Activated naive CD4-positive, alpha-beta T cell treated with anti-CD3 and anti-CD28 coated beads, Interleukin-2, amount 50 U/mL, for 72 hours (primary cell): ENCODE data around the gene CGREF1. TPM values are rescaled to one million over a fixed set of nuclear protein-coding genes. Genes with fewer than 3 reads are reported as not detected.
A peak's percentile ranks its signal among the peaks of the same experiment; 100 is the strongest.

Experiments
- ATAC-seq, 2 donors: fragments of 150-1000 bp; cut with Tn5 transposase; 2 replicates each; pipeline ENCODE4 v1.10.0; 2021; ENCODE audit warnings: mild to moderate bottlenecking in 2 of 2, moderate library complexity in 2 of 2
- DNase-seq, 2 donors: peaks; one replicate each; pipeline ENCODE4 v3.0.0; 2021 to 2022; ENCODE audit warnings: low spot score in 2 of 2
- H3K27ac Mint-ChIP-seq, 2 donors: one replicate each; pipeline ENCODE4 v1.8.0; 2022; ENCODE audit warnings: mild to moderate bottlenecking in 2 of 2, mixed read lengths in 2 of 2
- H3K36me3 Mint-ChIP-seq, 2 donors: one replicate each; pipeline ENCODE4 v1.8.0; 2022; ENCODE audit warnings: mixed read lengths in 2 of 2
- H3K9me3 Mint-ChIP-seq, 2 donors: one replicate each; pipeline ENCODE4 v1.8.0; 2022; ENCODE audit warnings: mixed read lengths in 2 of 2
- total RNA-seq, 2 donors: library from RNA; stranded (reverse); gene quantifications; one replicate each; pipeline ENCODE4 v1.2.3, GENCODE V29; 2022

The CGREF1 gene
- total RNA-seq, 2 donors from 2014 or later: 0.50 to 15.8 TPM

DNA sequence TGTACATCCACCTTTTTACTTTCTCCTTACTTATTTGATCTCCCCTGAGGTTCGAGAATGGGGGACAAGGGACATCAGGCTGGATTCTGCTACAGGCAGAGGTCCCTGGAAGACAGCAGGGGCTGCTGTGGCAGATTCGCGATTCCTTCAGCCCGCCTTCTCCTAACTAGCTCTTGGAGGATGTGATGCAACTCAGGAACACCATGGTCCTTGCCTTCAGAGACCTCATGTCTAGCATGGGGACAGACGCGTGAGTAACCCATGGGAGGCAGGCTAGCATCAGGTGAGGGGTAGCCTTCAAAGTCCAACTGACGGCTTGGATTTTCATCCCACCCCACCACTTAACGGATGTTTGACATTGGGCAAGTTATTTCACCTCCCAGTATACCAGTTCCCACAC lies 29.0 kb upstream of the CGREF1 start:
- no peaks in the 10 kb centered on the region for H3K9me3 Mint-ChIP-seq
- no peak for ATAC-seq
- DNase-seq: no peak
- H3K36me3 Mint-ChIP-seq: no peaks in the 10 kb centered on the region
- H3K27ac Mint-ChIP-seq: no peak overlapping the region

DNA sequence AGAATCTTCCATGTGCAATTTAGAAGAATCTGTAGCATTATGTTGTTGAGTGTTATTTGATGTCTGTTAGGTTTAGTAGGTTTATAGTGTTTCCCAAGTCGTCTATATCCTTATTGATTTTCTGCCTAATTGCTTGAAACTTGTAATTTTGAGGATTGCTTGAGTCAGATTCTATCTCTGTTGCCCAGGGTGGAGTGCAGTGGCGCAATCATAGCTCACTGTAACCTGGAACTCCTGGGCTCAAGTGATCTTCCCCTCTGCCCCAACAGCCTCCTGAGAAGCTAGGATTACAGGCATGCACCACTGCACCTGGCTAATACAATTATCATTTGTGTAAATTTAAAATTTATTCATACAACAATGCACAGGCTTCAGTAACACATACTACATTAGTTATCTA lies 26.8 kb upstream of the CGREF1 start:
- H3K36me3 Mint-ChIP-seq: no peaks in the 10 kb centered on the region
- H3K27ac Mint-ChIP-seq: no peak overlapping the region
- no peak for ATAC-seq
- H3K9me3 Mint-ChIP-seq: no peaks in the 10 kb centered on the region
- no peak for DNase-seq

DNA sequence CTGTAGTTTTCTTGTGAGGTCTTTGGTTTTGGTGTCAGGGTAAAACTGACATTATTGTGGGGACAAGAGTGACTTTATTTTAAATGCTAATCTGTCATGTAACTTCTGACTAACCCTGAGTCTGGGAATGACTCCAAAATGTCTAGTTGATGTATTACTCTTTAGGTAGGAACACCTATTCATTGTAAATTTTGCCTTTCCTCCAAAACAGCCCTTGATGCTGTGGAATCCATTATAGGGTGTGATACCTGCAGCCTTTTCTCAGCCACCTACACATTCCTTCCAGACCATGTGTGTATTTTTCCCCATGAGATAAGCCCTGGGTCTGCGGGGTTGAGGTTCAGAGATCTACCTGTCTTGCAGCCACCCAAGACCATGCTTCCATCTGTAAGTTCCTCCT lies 24.4 kb upstream of the CGREF1 start:
- Mint-ChIP-seq H3K36me3 (no peaks in the 10 kb centered on the region), H3K27ac (no peak overlapping the region), H3K9me3 (no peaks in the 10 kb centered on the region)
- DNase-seq (no peak), ATAC-seq (peak in 1 of 2 donors; percentile 35)

DNA sequence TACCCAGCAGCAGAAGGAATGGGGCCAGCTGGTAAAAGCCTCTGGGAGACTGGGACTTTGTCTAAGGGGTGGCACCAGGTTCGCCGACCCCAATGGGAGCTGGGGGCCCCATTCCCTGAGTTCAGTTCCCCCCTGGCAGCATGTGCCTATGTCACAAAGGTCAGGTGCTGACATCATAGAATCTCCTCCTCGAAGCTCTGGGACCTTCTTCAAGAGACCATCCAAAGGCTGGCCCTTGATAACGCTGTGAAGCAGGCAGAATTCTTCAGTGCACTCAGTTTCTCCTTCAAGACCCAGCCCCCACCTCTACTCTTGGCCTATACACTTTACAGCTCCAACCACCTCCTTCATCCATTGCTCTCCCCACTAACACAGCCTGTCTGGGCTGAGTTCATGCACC lies 20.4 kb upstream of the CGREF1 start, which contains the start of gene PRR30:
Gene PRR30, minus strand, starts transcription at position 101 of the 400 bp plus-strand sequence. CDS start 1,081 bp downstream, outside the sequence.
- no peaks in the 10 kb centered on the region for H3K9me3 Mint-ChIP-seq
- no peak for ATAC-seq
- no peak for DNase-seq
- H3K36me3 Mint-ChIP-seq: peaks cover 4% of the 10 kb centered on the region in 2 donors
- H3K27ac Mint-ChIP-seq: no peak within 1 kb of the TSS

DNA sequence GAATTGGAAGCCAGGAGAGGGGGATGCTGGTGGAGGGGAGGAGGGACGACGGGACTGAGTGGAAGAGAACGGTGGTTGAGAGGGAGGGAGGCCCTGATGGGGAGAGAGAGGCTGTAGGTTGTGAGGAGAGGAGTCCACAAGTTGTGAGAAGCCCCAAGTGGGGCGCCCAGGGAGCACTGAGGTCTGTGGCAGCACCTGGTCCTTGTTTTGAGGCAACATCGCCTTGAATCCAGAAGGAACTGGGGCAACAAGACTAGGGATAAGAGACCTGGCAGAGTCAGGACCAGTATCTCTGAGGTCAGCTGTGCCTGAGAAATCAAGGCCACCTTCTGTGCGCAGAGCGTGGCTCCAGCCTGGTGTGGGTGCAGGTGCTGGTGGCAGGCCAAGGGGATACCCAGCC lies 19.2 kb upstream of the CGREF1 start:
- Mint-ChIP-seq H3K9me3 (no peaks in the 10 kb centered on the region), H3K27ac (peak overlapping the region in 1 of 2 donors; percentile 22), H3K36me3 (peaks cover 13 to 14% of the 10 kb centered on the region in 2 donors)
- ATAC-seq (no peak), DNase-seq (no peak)

DNA sequence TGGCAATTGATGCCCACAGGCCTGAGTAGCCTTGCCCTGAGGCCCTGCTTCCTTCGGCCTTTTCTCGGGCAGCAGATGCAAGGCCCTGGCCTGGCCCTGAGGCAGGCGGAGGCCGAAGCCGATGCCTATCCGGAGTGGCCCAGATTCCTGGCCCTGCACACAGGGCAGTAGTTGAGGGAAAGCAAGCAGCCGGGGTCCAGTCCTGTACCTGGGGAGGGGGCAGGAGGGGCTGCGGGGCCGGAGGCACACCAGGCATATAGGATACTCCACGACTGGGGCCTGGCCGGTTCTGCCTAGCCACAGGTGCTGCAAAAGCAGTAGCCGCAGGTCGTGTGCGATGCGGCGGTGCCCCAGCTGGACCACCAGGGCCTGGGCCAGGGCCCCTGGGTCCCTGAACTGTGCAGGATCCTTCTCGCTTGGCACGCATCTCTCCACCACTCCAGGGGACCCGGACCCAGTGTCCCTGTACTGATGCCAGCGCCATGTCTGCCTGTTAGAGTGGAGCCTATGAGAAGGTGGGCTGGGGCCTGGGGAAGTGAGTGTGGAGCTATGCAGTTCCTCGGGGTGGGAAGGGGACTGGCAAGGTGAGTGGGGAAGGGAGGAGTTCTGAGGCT lies 18.5 kb upstream of the CGREF1 start:
- DNase-seq (no peak), ATAC-seq (no peak)
- H3K9me3 Mint-ChIP-seq: no peaks in the 10 kb centered on the region
- peaks cover 14 to 16% of the 10 kb centered on the region in 2 donors for H3K36me3 Mint-ChIP-seq
- H3K27ac Mint-ChIP-seq: no peak overlapping the region

DNA sequence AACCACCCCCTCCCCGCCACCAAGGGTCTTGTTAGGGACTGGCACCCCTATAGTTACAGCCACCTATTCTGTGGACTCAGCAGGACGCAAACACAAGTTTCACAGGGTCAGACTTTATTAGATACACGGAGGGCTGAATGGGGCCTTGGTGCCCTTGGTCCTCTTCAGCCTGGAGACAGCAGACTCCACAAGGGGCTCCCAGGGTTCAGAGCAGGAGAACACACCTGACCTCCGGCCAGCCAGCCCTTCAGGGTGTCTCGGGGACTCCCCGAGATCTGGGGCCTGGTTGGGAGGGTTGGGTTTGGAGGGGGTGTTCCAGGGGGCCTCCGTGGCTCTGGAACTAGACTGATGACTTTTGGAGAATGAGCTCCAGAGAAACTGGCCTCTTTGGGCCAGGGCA lies 17.8 kb upstream of the CGREF1 start:
- peaks cover 14 to 16% of the 10 kb centered on the region in 2 donors for H3K36me3 Mint-ChIP-seq
- ATAC-seq (no peak), DNase-seq (no peak)
- no peaks in the 10 kb centered on the region for H3K9me3 Mint-ChIP-seq
- no peak overlapping the region for H3K27ac Mint-ChIP-seq

DNA sequence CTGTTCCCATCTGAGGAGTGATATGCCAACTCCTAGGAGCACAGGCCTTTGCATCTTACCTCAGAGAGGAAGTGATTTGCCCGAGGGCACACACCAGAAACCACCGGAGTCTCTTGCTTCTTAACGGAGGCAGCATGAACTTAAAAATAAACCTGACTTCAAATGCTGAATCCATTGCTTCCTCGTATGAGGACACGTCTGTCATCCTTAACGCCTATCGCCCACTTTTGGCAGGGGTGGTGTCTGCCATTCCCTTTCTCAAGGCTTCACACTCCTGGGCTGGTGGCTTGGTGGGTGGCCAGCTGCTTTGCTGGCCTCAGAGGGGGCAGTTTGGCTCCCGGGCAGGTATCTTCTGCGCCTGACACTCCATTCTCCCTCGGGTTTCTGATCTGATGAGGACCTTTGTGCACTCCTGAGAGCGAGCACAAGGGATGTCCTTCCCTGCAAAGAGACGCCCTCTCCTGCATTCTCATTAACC lies 16.6 kb upstream of the CGREF1 start:
- ATAC-seq: no peak
- no peak for DNase-seq
- Mint-ChIP-seq H3K36me3 (peaks cover 14 to 16% of the 10 kb centered on the region in 2 donors), H3K9me3 (no peaks in the 10 kb centered on the region), H3K27ac (peak overlapping the region; percentile 82 to 91)

DNA sequence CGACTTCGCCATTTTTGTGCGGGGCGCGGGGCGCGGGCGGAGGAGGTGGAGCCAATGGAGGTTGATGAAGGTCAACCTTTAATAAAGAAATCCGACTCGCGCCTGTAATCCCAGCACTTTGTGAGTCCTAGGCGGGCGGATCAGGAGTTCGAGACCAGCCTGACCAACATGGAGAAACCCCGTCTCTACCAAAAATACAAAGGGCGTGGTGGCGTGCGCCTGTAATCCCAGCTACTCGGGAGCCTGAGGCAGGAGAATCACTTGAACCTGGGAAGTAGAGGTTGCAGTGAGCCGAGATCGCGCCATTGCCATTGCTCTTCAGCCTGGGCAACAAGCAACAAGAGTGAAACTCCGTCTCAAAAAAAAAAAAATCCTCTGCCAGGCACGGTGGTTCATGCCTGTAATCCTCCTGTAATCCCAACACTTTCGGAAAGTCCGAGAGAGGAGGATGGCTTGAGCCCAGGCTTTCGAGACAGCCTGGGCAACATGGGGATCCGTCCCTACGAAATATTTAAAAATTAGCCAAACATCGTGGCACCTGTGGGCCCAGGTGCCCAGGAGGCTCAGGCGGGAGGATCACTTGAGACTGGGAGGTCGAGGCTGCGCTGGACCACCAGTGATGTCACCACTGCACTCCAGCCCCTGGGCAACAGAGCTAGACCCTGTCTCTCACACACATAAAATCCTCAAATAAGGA lies 16.0 kb upstream of the CGREF1 start:
- Mint-ChIP-seq H3K9me3 (no peaks in the 10 kb centered on the region), H3K36me3 (peaks cover 14 to 16% of the 10 kb centered on the region in 2 donors), H3K27ac (peak overlapping the region; percentile 82 to 91)
- ATAC-seq (no peak), DNase-seq (no peak)

DNA sequence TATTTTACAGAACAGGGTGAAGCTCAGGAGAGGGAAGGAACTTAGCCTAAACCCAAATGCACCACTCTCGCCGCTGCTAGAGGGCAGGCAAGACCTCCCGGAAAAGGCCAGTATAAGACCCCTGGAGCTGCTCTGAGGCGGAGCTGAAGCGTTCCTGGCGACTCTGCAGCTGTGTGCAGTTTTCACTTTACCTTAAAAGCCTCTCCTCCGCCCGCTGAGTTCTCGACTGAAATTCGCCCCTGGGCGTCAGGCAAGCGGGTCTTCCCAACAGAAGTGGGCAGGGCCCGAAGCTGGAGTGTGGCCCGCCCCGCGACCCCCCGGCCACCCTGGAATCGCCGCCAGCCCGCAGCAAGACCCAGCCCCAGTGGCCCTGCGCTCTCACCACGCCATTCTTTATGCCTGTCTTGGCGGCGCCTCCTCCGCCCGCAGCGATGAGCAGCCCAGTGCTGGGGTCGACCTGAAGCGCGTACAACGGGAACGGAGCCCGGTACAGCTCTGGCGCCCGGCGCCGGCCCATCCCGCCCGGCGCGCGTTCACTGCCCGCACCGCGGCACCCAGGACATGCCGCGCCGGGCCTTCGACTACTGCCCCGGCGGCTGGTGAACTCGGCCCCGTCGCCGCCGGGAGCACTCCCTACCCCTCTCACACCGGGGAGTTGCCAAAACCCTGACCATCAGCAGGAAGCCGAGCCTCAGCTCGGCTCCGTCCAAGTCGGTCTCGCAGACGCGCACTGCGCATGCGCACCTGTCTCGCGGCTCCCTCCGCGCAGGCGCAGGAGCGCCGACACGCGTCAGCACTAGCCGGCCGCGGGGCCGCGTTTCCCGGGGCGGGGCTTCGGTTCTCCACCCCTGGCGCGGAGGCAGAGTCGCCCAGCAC lies 15.2 kb upstream of the CGREF1 start, which contains the start of gene PREB:
Gene PREB, minus strand, starts transcription at position 732 of the 876 bp plus-strand sequence. Its CDS starts 215 bp downstream, at position 517.
- H3K36me3 Mint-ChIP-seq: peaks cover 14 to 16% of the 10 kb centered on the region in 2 donors
- DNase-seq: peak; percentile 99 to 100
- H3K9me3 Mint-ChIP-seq: no peaks in the 10 kb centered on the region
- peak; percentile 96 to 97 for ATAC-seq
- peak within 1 kb of the TSS; percentile 91 to 98 for H3K27ac Mint-ChIP-seq

DNA sequence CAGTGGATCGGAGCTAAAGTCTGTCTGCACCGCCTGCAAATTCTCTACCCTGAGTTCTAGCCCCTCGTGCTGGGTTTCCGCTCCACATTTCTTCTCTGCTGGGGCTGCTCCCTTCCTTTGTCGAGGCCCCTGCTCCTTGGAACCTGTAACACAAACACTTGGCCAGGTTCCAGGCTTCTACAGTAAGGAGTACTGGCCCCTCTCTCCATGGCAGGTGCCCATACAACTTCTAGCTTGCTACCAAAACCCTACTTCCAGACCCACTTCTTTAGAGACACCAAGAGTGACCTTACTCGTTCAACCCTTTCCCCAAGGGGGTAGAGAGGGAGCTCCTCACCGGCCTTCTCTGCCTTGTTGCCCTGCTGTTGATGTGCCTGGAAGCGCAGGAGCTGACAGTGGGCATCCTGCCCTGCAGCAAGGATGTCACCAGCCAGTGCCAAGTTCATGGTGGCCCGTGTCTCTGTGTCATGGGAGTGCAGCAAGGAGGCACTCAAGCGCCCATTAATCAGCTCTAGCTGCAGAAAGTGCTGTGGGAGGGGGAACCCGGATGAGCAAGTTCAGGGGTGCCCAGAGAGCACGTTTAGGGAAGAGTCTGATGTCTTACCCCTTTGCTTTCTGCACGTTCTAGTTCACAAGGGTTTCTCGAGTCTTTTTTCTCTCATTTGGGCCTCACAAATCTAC lies 14.4 kb upstream of the CGREF1 start:
- ATAC-seq: no peak
- DNase-seq: peak in 1 of 2 donors; percentile 30
- peaks cover 14 to 16% of the 10 kb centered on the region in 2 donors for H3K36me3 Mint-ChIP-seq

DNA sequence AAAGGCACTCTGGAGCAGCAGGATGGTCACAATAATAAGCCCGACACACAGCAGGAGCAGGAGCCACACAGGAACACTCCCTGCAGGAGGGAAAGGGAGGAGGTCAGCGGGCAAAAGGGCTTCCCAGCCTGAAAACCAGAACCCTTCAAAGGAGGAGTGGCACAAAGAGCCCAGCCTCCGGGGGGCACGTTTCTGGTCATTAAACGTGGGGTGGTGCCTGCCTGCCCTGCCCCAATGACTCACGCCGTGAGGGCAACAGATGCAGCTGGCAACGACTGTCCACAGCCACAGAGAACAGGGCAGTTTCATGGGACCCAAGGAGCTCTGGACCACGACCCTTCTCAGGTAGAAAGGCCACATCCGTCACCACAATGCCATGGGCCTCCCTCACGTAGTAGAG lies 12.5 kb upstream of the CGREF1 start:
- DNase-seq (no peak), ATAC-seq (no peak)
- Mint-ChIP-seq H3K36me3 (peaks cover 14 to 16% of the 10 kb centered on the region in 2 donors), H3K9me3 (no peaks in the 10 kb centered on the region), H3K27ac (peak overlapping the region; percentile 16 to 78)

More for the DNA sequence above, 14.4 kb upstream of the CGREF1 start:
- peak overlapping the region; percentile 91 for H3K27ac Mint-ChIP-seq
- no peaks in the 10 kb centered on the region for H3K9me3 Mint-ChIP-seq

DNA sequence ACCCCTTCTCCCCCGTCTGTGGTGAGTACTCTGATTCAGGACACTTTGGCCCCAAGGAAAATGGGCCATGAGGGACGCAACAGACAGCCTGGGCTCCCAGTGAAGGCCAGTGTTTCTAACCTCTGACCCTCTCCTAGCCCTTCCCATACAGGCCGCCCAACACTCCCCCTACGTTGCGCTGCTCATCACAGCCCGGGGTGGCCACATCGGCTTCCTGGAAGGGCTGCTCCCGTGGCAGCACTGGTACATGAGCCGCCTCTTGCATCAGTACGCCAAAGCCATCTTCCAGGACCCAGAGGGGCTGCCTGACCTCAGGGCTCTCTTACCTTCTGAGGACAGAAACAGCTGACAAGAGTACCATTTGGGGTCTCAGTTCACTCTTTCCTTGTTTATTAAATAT lies 11.5 kb upstream of the CGREF1 start:
- Mint-ChIP-seq H3K9me3 (no peaks in the 10 kb centered on the region), H3K36me3 (peaks cover 14 to 16% of the 10 kb centered on the region in 2 donors), H3K27ac (no peak overlapping the region)
- no peak for DNase-seq
- ATAC-seq: no peak

DNA sequence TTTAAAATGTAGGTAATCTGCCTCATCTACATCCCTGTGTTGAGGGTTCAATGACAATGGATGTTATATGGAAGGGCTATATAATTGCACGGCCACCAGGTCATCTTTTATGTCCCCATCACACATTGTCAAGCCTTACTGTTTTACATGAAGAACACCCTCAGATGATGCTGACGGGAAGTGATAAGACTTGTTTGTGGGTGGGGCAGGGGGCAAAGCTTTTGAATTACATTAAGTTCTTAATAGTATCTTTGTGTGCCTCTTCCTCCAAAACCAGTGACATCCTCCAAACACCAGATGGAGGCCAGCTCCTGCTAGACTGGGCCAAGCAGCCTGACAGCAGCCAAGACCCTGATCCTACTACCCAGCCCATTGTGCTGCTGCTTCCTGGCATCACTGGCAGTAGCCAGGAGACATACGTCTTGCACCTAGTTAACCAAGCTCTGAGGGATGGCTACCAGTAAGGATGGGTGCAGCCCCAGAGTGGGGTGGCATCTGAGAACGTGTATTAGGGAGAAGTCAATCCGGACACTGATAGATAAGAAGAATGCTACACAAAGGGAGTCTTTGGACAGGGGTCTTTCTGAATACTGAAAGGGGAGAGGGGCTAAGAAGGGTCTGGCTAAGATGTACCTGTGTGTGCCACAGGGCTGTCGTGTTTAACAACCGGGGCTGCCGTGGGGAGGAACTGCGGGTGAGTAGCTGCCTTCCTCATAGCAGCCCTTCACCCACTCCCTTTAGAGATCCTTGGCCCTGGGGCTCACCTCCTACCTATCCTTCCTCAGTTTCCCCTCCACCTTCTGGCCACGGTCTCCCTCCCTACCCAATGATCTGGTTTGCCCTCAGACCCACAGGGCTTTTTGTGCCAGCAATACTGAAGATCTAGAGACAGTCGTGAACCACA lies 10.0 kb upstream of the CGREF1 start:
- no peak for DNase-seq
- no peaks in the 10 kb centered on the region for H3K9me3 Mint-ChIP-seq
- peaks cover 8 to 10% of the 10 kb centered on the region in 2 donors for H3K36me3 Mint-ChIP-seq
- ATAC-seq: no peak
- H3K27ac Mint-ChIP-seq: peak overlapping the region in 1 of 2 donors; percentile 48

DNA sequence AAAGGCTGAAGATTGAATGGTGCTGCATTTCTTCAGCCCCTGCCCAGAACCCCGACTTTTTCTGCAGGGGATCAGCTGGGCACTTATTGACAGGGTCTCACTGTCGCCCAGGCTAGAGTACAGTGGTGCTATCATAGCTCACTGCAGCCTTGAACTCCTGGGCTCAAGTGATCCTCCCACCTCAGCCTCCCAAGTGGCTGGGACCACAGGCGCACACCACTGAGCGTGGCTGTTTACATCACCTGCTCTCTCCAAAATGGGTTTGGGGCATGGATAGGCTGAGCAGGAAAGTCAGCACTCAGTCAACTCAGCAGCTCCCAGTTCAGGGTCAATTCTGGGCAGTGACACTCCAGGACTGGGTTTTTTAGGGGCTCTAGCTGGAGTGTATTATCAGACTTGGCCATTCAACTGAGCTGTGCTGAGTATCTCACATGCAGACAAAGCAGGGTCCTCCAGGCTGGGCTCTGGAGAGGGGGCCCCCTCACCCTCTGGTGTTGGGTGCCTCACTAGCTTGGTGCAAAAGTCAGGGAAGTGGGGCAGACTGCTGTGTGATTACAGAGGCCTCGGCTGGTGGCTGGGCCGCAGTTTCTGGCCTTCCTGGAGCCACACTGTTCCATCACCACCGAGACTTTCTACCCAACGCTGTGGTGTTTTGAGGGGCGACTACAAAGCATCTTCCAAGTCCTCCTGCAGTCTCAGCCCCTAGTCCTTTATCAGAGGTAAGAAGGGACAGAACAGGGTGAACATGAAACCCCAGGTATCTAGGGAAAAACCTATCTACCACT lies 9.1 kb upstream of the CGREF1 start:
- Mint-ChIP-seq H3K9me3 (no peaks in the 10 kb centered on the region), H3K27ac (no peak overlapping the region), H3K36me3 (peaks cover 1 to 2% of the 10 kb centered on the region in 2 donors)
- DNase-seq (no peak), ATAC-seq (no peak)
